GM23338 (cell line): ENCODE data around the gene ZBTB8B. TPM values are rescaled to one million over a fixed set of nuclear protein-coding genes. Genes with fewer than 3 reads are reported as not detected.

Source experiments
- ATAC-seq: fragments of 200-7000 bp; cut with Tn5 transposase; 3 replicates; pipeline ENCODE4 v1.9.1; 2020
- DNase-seq: peaks from one replicate; pipeline ENCODE4 v3.0.0-alpha.2; 2015; ENCODE audit warnings: low spot score
- H2AFZ ChIP-seq: fragments of 200-600 bp; sonication (generic); 2 replicates; pipeline ENCODE4 v1.8.0; 2016; ENCODE audit warnings: antibody characterized with exemption, mild to moderate bottlenecking, moderate library complexity
- H3F3A ChIP-seq: fragments of 200-600 bp; sonication (generic); replicated peaks from 2 replicates; pipeline ENCODE4 v1.8.0; 2017; ENCODE audit warnings: antibody characterized with exemption, mixed run types, low read depth
- H3K27ac ChIP-seq: fragments of 200-600 bp; sonication (generic); 2 replicates; pipeline ENCODE4 v1.6.1; 2016; ENCODE audit warnings: low read depth
- H3K27me3 ChIP-seq: fragments of 200-600 bp; sonication (generic); 2 replicates; pipeline ENCODE4 v1.8.0; 2016; ENCODE audit warnings: mild to moderate bottlenecking, mixed run types, moderate library complexity; ENCODE audit not compliant: insufficient read depth
- H3K36me3 ChIP-seq: fragments of 200-600 bp; sonication (generic); 2 replicates; pipeline ENCODE4 v1.8.0; 2016; ENCODE audit warnings: mild to moderate bottlenecking; ENCODE audit not compliant: insufficient read depth
- H3K4me1 ChIP-seq: fragments of 200-600 bp; sonication (generic); 2 replicates; pipeline ENCODE4 v1.8.0; 2016; ENCODE audit warnings: mild to moderate bottlenecking, moderate library complexity; ENCODE audit not compliant: insufficient read depth
- H3K4me2 ChIP-seq: fragments of 200-600 bp; sonication (generic); 2 replicates; pipeline ENCODE4 v1.7.1; 2017; ENCODE audit warnings: mixed run types
- H3K4me3 ChIP-seq: fragments of 200-600 bp; sonication (generic); 2 replicates; pipeline ENCODE4 v1.6.1; 2016; ENCODE audit warnings: mixed run types
- H3K79me2 ChIP-seq: fragments of 200-600 bp; sonication (generic); replicated peaks from 2 replicates; pipeline ENCODE4 v1.8.0; 2017; ENCODE audit warnings: mild to moderate bottlenecking; ENCODE audit not compliant: insufficient read depth
- H3K9me2 ChIP-seq: fragments of 200-600 bp; sonication (generic); 2 replicates; pipeline ENCODE4 v1.8.0; 2017; ENCODE audit not compliant: insufficient read depth
- H4K20me1 ChIP-seq: fragments of 200-600 bp; sonication (generic); replicated peaks from 2 replicates; pipeline ENCODE4 v1.8.0; 2017; ENCODE audit warnings: mild to moderate bottlenecking; ENCODE audit not compliant: insufficient read depth
- H3K27ac Mint-ChIP-seq: 2 replicates; pipeline ENCODE4 v1.8.0; 2020; ENCODE audit warnings: inconsistent platforms, mild to moderate bottlenecking, moderate library complexity, mixed read lengths
- H3K27me3 Mint-ChIP-seq: 3 replicates; pipeline ENCODE4 v1.8.0; 2022; ENCODE audit warnings: low read depth, mild to moderate bottlenecking, moderate library complexity, mixed read lengths, inconsistent platforms; ENCODE audit not compliant: insufficient read depth, poor library complexity
- H3K36me3 Mint-ChIP-seq: 3 replicates; pipeline ENCODE4 v1.8.0; 2021; ENCODE audit warnings: low read depth, mild to moderate bottlenecking, inconsistent platforms, moderate library complexity, mixed read lengths
- H3K4me1 Mint-ChIP-seq: 3 replicates; pipeline ENCODE4 v1.8.0; 2020; ENCODE audit warnings: mild to moderate bottlenecking, inconsistent platforms, mixed read lengths
- H3K4me3 Mint-ChIP-seq: 3 replicates; pipeline ENCODE4 v1.8.0; 2021; ENCODE audit warnings: moderate library complexity, mild to moderate bottlenecking, inconsistent platforms, mixed read lengths
- H3K9me3 Mint-ChIP-seq: 3 replicates; pipeline ENCODE4 v1.8.0; 2020; ENCODE audit warnings: moderate library complexity, mild to moderate bottlenecking, inconsistent platforms, mixed read lengths
- CTCF ChIP-seq, 2 experiments: fragments of 200-600 bp in 1 of 2; sonication (generic) in 1 of 2; conservative IDR thresholded peaks; 2 replicates each; pipeline versions ENCODE4 v1.5.1 to v1.6.1; 2016 to 2017; ENCODE audit warnings: antibody characterized with exemption in 2 of 2, low read depth in 2 of 2, mild to moderate bottlenecking in 2 of 2, moderate library complexity in 1 of 2
- ZNF462 ChIP-seq: fragments of 250-450 bp; sonication (Bioruptor Pico); IDR thresholded peaks from 2 replicates; pipeline ENCODE4 v1.5.0; 2020; ENCODE audit warnings: mild to moderate bottlenecking, moderate library complexity
- polyA plus RNA-seq: library from polyadenylated mRNA; unstranded; fragments of >200 nt; fragmentation: Nextera tagmentation; extraction: Ambion mirVana; gene quantifications from 2 replicates; pipeline ENCODE4 v1.2.1, GENCODE V29; 2016
- total RNA-seq: library from RNA; depleted of rRNA; stranded (reverse); fragments of >200 nt; shearing (Covaris generic); gene quantifications from 2 replicates; pipeline ENCODE4 v1.2.3, GENCODE V29; 2014

Gene ZBTB8B
- total and polyA plus RNA-seq, 2 experiments from 2014 or later: 0.95 to 4.2 TPM

GRCh38 chr1:32500387-32501209, 35.7 kb downstream of the ZBTB8B start:
- Mint-ChIP-seq H3K27ac (no peak overlapping the region), H3K9me3 (no peaks in the 10 kb centered on the region), H3K4me3 (peak overlapping the region; percentile 89), H3K4me1 (peaks cover 9% of the 10 kb centered on the region; the same call in 1 of the 3 replicates), H3K27me3 (peaks cover 7% of the 10 kb centered on the region), H3K36me3 (peaks cover 3% of the 10 kb centered on the region; the same call in 1 of the 3 replicates)
- ATAC-seq (peak; percentile 87), DNase-seq (peak; percentile 85)
- Histone ChIP-seq H3F3A (peaks cover 29% of the 10 kb centered on the region), H3K27ac (peak overlapping the region; percentile 82), H3K9me2 (no peaks in the 10 kb centered on the region), H3K27me3 (no peaks in the 10 kb centered on the region), H2AFZ (peak overlapping the region; percentile 97; the same call in 1 of the 2 replicates), H3K4me3 (peak overlapping the region; percentile 81), H4K20me1 (no peaks in the 10 kb centered on the region), H3K79me2 (no peaks in the 10 kb centered on the region), H3K4me2 (peak overlapping the region; percentile 97), H3K4me1 (no peaks in the 10 kb centered on the region), H3K36me3 (no peaks in the 10 kb centered on the region)
- TF ChIP-seq CTCF (conservative IDR thresholded peaks at IDR 0.05; ENCODE audit: low read depth in 2 of 2) (0 out of 4 replicates have a peak, but pooled peaks of 1 of the 2 experiments have one; percentile 3), ZNF462 (no peak)
